Spleen (tissue), 11 donors: ENCODE measurements around the gene MSI2. TPM values are rescaled to one million over a fixed set of nuclear protein-coding genes. Genes with fewer than 3 reads are reported as not detected.
"Not testable (repeated sequence)": the region's sequence is repeated elsewhere in the genome, so short reads cannot be mapped to it uniquely, and the experiment has no call there.

Source experiments
- DNase-seq: peaks from one replicate; pipeline ENCODE4 v3.0.0-alpha.2; 2020
- H3K27ac ChIP-seq, 8 donors: fragments of 200-600 bp; sonication (generic) in 7 of 8; 1 replicate in 4 of 8; 2 replicates in 4 of 8; pipeline versions ENCODE4 v1.5.0 to v1.8.0; 2016 to 2021; ENCODE audit warnings: inconsistent platforms in 4 of 8, mild to moderate bottlenecking in 4 of 8, moderate library complexity in 1 of 8
- H3K27me3 ChIP-seq, 7 donors: fragments of 200-600 bp; sonication (generic) in 6 of 7; replicated peaks in 1 of 7; 1 replicate in 4 of 7; 2 replicates in 3 of 7; pipeline versions ENCODE4 v1.5.0 to v1.8.0; 2016 to 2021; ENCODE audit warnings: inconsistent platforms in 3 of 7, mild to moderate bottlenecking in 1 of 7
- H3K36me3 ChIP-seq, 6 donors: fragments of 200-600 bp; sonication (generic) in 5 of 6; 1 replicate in 4 of 6; 2 replicates in 2 of 6; pipeline versions ENCODE4 v1.5.0 to v1.8.0; 2016 to 2021; ENCODE audit warnings: inconsistent platforms in 2 of 6
- H3K4me1 ChIP-seq, 6 donors: fragments of 200-600 bp; sonication (generic) in 5 of 6; 1 replicate in 3 of 6; 2 replicates in 3 of 6; pipeline versions ENCODE4 v1.5.0 to v1.8.0; 2016 to 2021; ENCODE audit warnings: inconsistent platforms in 3 of 6
- H3K4me3 ChIP-seq, 8 donors: fragments of 200-600 bp; sonication (generic) in 7 of 8; 1 replicate in 4 of 8; 2 replicates in 4 of 8; pipeline versions ENCODE4 v1.5.0 to v1.8.0; 2016 to 2021; ENCODE audit warnings: inconsistent platforms in 4 of 8, mild to moderate bottlenecking in 4 of 8, moderate library complexity in 2 of 8
- H3K9me3 ChIP-seq, 8 donors: fragments of 200-600 bp; sonication (generic) in 7 of 8; 1 replicate in 4 of 8; 2 replicates in 4 of 8; pipeline versions ENCODE4 v1.5.0 to v1.8.0; 2016 to 2021; ENCODE audit warnings: inconsistent platforms in 4 of 8
- POLR2A ChIP-seq, 3 donors: fragments of 450-650 bp; IDR thresholded peaks; one replicate each; pipeline ENCODE4 v1.5.1; 2017; ENCODE audit warnings: antibody characterized with exemption in 3 of 3, mild to moderate bottlenecking in 1 of 3
- POLR2AphosphoS5 ChIP-seq, 3 donors: sonication (generic); formaldehyde crosslinking; IDR thresholded peaks; one replicate each; pipeline ENCODE4 v1.5.1; 2017; ENCODE audit warnings: antibody characterized with exemption in 3 of 3
- WGBS, 5 donors: extraction: QIAGEN DNeasy Blood & Tissue Kit in 3 of 5; methylation state at CpG; one replicate each; pipeline versions ENCODE4 v1.1.5 to v1.1.7; 2013 to 2018; 5-methylcytosine and 5-hydroxymethylcytosine counted together
- intact Hi-C: fragments of 100-400 bp; cut with DNase I; formaldehyde crosslinking; loops from one replicate; pipeline ENCODE4 v1.15.0; 2023; ENCODE audit warnings: low total_unique reads
- polyA plus RNA-seq, 3 donors: library from polyadenylated mRNA; stranded (reverse); fragments of 200-250 nt; gene quantifications; one replicate each; pipeline ENCODE4 v1.2.1, GENCODE V29; 2013
- total RNA-seq, 7 donors: library from RNA; depleted of rRNA in 3 of 7; stranded (reverse); fragments of >200 nt in 3 of 7; fragmentation: NEBNext Ultra II Directional in 4 of 7; extraction: Animal tissue kit (Norgen Biotek cat#: 25700) in 4 of 7; gene quantifications; one replicate each; pipeline versions ENCODE4 v1.1.0 to v1.2.1, GENCODE V29; 2016 to 2021
- TF ChIP-seq, protein P1 (sequence below), 11 experiments: fragments of 200-600 bp in 7 of 11; fragments of 450-650 bp in 4 of 11; sonication (generic) in 4 of 11; IDR thresholded peaks in 8 of 11; conservative IDR thresholded peaks in 3 of 11; 1 replicate in 7 of 11; 2 replicates in 4 of 11; pipeline versions ENCODE4 v1.4.0 to v1.8.0; 2016 to 2021; ENCODE audit warnings: antibody characterized with exemption in 11 of 11, inconsistent platforms in 4 of 11, mild to moderate bottlenecking in 1 of 11
- donor health status: healthy with polysubstance abuse.
- donor health status: DM: no; HTN: no; CAD: no; lungs with moderate emphysema.
- donor health status: DM: no; HTN: no; CAD: no.
- donor health status: Bipolar disorder and iron deficiency.
- donor health status: healthy.
- donor health status: DM: no; HTN: no; CAD: no.
- donor health status: DM: yes; HTN: yes; CAD: no.

MSI2 gene
- total and polyA plus RNA-seq, 10 donors = 9.8 to 131 (median 64.7) TPM

DNA sequence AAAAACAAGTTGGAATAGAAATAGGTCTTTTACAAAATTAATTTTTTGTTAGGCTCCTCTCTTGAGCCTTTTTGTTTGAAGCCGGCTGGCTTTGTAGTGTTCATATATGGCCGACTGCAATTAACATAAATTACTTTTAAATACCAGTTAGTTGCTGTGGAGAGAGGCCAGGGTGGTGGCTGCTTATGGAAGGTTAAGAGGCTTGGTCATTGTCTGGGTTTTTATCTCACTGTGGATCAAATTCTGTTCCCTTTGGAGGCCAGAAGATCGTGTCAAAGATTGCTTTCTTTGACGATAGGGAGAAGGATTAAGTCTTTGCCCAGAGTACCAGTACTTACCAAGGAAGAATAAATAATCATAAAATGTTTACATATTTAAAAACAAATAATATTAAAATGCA is 39.9 kb downstream of the MSI2 start:
- Histone ChIP-seq H3K4me3 (no peak overlapping the region), H3K4me1 (peaks cover 0 to 21% (median 2%) of the 10 kb centered on the region in 6 donors), H3K27ac (no peak overlapping the region), H3K27me3 (no peaks in the 10 kb centered on the region), H3K36me3 (peaks cover 0 to 73% (median 8%) of the 10 kb centered on the region in 6 donors), H3K9me3 (peaks cover 0 to 11% (median 7%) of the 10 kb centered on the region in 8 donors)
- intact Hi-C loops = no loop called here
- TF ChIP-seq, protein P1, sequence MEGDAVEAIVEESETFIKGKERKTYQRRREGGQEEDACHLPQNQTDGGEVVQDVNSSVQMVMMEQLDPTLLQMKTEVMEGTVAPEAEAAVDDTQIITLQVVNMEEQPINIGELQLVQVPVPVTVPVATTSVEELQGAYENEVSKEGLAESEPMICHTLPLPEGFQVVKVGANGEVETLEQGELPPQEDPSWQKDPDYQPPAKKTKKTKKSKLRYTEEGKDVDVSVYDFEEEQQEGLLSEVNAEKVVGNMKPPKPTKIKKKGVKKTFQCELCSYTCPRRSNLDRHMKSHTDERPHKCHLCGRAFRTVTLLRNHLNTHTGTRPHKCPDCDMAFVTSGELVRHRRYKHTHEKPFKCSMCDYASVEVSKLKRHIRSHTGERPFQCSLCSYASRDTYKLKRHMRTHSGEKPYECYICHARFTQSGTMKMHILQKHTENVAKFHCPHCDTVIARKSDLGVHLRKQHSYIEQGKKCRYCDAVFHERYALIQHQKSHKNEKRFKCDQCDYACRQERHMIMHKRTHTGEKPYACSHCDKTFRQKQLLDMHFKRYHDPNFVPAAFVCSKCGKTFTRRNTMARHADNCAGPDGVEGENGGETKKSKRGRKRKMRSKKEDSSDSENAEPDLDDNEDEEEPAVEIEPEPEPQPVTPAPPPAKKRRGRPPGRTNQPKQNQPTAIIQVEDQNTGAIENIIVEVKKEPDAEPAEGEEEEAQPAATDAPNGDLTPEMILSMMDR (IDR thresholded peaks at IDR 0.05 in 8 of 11, conservative IDR thresholded peaks at IDR 0.05 in 3 of 11) = no peak
- no peak for TF ChIP-seq POLR2AphosphoS5 (IDR thresholded peaks at IDR 0.05)
- TF ChIP-seq POLR2A (IDR thresholded peaks at IDR 0.05) = no peak
- 70 to 80% (median 76%) methylated on average over 4 of the region's 4 CpGs for WGBS, 5 donors
- no peak for DNase-seq

DNA sequence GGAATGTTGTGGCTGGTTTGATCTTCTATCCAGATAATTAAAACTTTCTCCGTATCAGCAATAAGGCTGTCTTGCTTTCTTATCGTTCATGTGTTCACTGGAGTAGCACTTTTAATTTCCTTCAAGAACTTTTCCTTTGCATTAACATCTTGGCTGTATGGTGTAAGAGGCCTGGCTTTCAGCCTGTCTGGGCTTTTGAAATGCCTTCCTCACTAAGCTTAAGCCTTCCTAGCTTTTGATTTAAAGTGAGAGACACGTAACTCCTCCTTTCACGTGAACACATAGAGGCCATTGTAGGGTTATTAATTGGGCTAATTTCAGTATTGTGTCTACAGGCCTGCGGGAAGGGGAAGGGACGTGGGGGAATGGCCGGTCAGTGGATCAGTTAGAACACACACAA is 42.9 kb downstream of the MSI2 start:
- H3K36me3 ChIP-seq = peaks cover 0 to 52% (median 8%) of the 10 kb centered on the region in 6 donors
- no peak for DNase-seq
- no peak overlapping the region for H3K4me3 ChIP-seq
- H3K9me3 ChIP-seq = peaks cover 0 to 11% (median 7%) of the 10 kb centered on the region in 8 donors
- no peaks in the 10 kb centered on the region for H3K27me3 ChIP-seq
- TF ChIP-seq, protein P1 (IDR thresholded peaks at IDR 0.05 in 8 of 11, conservative IDR thresholded peaks at IDR 0.05 in 3 of 11) = no peak
- TF ChIP-seq POLR2AphosphoS5 (IDR thresholded peaks at IDR 0.05) (no peak), POLR2A (IDR thresholded peaks at IDR 0.05) (no peak)
- intact Hi-C loops = no loop called here
- H3K4me1 ChIP-seq = peaks cover 0 to 12% (median under 1%) of the 10 kb centered on the region in 6 donors
- WGBS, 5 donors = 95 to 98% (median 97%) methylated on average over 7 of the region's 7 CpGs
- no peak overlapping the region for H3K27ac ChIP-seq

DNA sequence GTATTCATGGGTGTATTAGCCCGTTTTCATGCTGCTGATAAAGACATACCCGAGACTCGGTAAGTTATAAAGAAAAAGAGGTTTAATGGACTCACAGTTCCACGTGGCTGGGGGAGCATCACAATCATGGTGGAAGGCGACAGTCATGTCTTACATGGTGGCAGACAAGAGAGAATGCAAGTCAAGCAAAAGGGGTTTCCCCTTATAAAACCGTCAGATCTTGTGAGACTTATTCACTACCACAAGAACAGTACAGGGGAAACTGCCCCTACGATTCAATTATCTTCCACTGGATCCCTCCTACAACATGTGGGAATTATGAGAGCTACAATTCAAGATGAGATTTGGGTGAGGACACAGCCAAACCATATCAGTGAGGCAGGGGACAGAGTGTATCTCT is 44.3 kb downstream of the MSI2 start:
- Histone ChIP-seq H3K36me3 (peaks cover 0 to 45% (median 8%) of the 10 kb centered on the region in 6 donors), H3K9me3 (peaks cover 0 to 11% (median 7%) of the 10 kb centered on the region in 8 donors)
- H3K27ac ChIP-seq, H3K27me3 ChIP-seq, H3K4me1 ChIP-seq, DNase-seq, H3K4me3 ChIP-seq, intact Hi-C loops: not testable (repeated sequence)
- WGBS, 5 donors = 91 to 94% (median 93%) methylated on average over 7 of the region's 7 CpGs

DNA sequence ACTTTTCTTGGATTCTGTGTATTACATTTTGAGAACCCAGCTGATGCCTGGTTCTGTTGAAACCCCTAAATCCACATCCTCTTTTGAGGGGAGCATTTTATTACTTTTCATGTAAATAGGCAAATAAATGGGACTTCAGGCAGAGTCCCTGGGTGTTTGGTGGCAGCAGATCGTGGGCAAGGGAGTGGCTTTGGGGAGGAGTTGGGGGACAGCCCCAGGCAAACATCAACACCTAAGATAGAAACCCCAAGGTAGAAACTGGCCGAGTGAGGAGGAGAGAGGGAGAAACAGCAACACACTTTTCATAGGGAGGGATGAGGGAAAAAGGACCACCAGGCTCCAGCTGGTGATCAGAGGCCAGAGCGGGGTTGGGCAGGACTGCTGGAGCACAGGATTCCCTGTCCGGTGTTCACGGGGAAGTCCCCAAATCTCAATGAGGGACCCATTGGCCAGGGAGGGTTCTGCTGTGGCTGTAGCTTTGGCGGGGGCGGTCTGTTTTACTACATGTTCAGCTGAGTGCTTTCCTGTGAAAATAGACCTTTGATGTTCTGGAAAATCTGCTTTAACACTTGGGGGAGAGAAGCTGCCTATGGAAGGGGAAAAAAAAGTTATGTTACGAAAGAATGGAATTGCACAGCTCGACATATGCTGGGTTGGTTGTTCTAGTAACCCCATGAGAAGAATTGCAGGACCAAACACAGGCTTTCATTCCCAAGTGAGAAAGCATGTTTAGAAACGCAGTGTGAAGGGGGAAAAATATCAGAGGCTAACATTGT is 46.6 kb downstream of the MSI2 start:
- DNase-seq = no peak
- WGBS, 5 donors = 79 to 88% (median 85%) methylated on average over 10 of the region's 10 CpGs

More for the DNA sequence above, 46.6 kb downstream of the MSI2 start:
- peaks cover 0 to 8% (median 6%) of the 10 kb centered on the region in 8 donors for H3K9me3 ChIP-seq
- H3K4me3 ChIP-seq = no peak overlapping the region
- peaks cover 0 to 45% (median 8%) of the 10 kb centered on the region in 6 donors for H3K36me3 ChIP-seq
- TF ChIP-seq POLR2A (IDR thresholded peaks at IDR 0.05) (no peak), POLR2AphosphoS5 (IDR thresholded peaks at IDR 0.05) (no peak)
- TF ChIP-seq, protein P1 (IDR thresholded peaks at IDR 0.05 in 8 of 11, conservative IDR thresholded peaks at IDR 0.05 in 3 of 11) = no peak
- H3K27me3 ChIP-seq = no peaks in the 10 kb centered on the region
- no peak overlapping the region for H3K27ac ChIP-seq
- intact Hi-C loops = no loop called here
- peaks cover 0 to 4% (median 0%) of the 10 kb centered on the region in 6 donors for H3K4me1 ChIP-seq
